Thyroid gland (tissue), 4 donors: ENCODE data around the gene ARMC9.

Source experiments
- POLR2A ChIP-seq, 2 donors: fragments of 450-650 bp; IDR thresholded peaks; one replicate each; pipeline ENCODE4 v1.6.1; 2017; ENCODE audit warnings: antibody characterized with exemption in 2 of 2, mild to moderate bottlenecking in 2 of 2, moderate library complexity in 1 of 2
- TF ChIP-seq, protein P1 (sequence below), 6 experiments: fragments of 200-600 bp in 3 of 6; fragments of 450-650 bp in 3 of 6; sonication (generic) in 3 of 6; IDR thresholded peaks; one replicate each; pipeline ENCODE4 v1.5.1; 2016 to 2019; ENCODE audit warnings: antibody characterized with exemption in 6 of 6, mild to moderate bottlenecking in 2 of 6, inconsistent platforms in 1 of 6, moderate library complexity in 1 of 6

DNA sequence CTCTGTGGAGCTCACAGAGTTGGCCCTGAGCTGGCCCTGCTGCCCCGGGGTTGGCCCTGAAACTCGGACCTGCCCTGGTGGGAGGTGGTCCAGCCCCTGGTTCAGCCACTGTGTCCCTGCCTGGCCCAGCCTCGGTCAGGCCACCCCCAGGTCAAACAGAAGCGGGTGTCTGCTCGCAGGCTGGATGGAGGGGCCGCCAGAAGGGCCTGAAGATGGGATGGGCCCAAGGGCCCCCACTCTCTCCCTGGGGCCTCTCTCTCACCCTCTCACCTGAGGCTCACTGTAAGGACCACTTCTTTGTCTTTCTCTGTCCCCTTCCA lies 172.0 kb downstream of the ARMC9 start:
- TF ChIP-seq, protein P1, sequence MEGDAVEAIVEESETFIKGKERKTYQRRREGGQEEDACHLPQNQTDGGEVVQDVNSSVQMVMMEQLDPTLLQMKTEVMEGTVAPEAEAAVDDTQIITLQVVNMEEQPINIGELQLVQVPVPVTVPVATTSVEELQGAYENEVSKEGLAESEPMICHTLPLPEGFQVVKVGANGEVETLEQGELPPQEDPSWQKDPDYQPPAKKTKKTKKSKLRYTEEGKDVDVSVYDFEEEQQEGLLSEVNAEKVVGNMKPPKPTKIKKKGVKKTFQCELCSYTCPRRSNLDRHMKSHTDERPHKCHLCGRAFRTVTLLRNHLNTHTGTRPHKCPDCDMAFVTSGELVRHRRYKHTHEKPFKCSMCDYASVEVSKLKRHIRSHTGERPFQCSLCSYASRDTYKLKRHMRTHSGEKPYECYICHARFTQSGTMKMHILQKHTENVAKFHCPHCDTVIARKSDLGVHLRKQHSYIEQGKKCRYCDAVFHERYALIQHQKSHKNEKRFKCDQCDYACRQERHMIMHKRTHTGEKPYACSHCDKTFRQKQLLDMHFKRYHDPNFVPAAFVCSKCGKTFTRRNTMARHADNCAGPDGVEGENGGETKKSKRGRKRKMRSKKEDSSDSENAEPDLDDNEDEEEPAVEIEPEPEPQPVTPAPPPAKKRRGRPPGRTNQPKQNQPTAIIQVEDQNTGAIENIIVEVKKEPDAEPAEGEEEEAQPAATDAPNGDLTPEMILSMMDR (IDR thresholded peaks at IDR 0.05), result no peak
- TF ChIP-seq POLR2A (IDR thresholded peaks at IDR 0.05), result no peak
